Activated CD4-positive, alpha-beta memory T cell treated with anti-CD3 and anti-CD28 coated beads, Interleukin-2, amount 10 ng/mL, durations not matched to agents 7 days and 5 days (primary cell): ENCODE measurements around the gene STK25. TPM values are rescaled to one million over a fixed set of nuclear protein-coding genes. Genes with fewer than 3 reads are reported as not detected.
A peak's percentile ranks its signal among the peaks of the same experiment; 100 is the strongest.
"Not testable (repeated sequence)": the region's sequence is repeated elsewhere in the genome, so short reads cannot be mapped to it uniquely, and the experiment has no call there.

Experiments
- CTCF ChIA-PET: fragments of 350-600 bp; sonication (Branson Sonifier 250); formaldehyde crosslinking; loops from one replicate; lab custom pipeline; 2021; ENCODE audit warnings: antibody characterized with exemption, inconsistent platforms; lab: Charles Lee
- POLR2A ChIA-PET: fragments of 350-600 bp; sonication (Branson Sonifier 250); formaldehyde crosslinking; loops from one replicate; lab custom pipeline; 2021; ENCODE audit warnings: antibody characterized with exemption; lab: Charles Lee
- DNase-seq: peaks from one replicate; pipeline ENCODE4 v3.0.0-alpha.2; 2020
- H3K27ac Mint-ChIP-seq: one replicate; pipeline ENCODE4 v1.8.0; 2021; ENCODE audit warnings: mild to moderate bottlenecking, mixed read lengths
- H3K27me3 Mint-ChIP-seq: one replicate; pipeline ENCODE4 v1.8.0; 2021; ENCODE audit warnings: mixed read lengths
- H3K36me3 Mint-ChIP-seq: one replicate; pipeline ENCODE4 v1.8.0; 2021; ENCODE audit warnings: low read depth, mixed read lengths
- H3K4me1 Mint-ChIP-seq: one replicate; pipeline ENCODE4 v1.8.0; 2021; ENCODE audit warnings: mixed read lengths
- H3K4me3 Mint-ChIP-seq: one replicate; pipeline ENCODE4 v1.8.0; 2021; ENCODE audit warnings: mild to moderate bottlenecking, mixed read lengths
- H3K9me3 Mint-ChIP-seq: one replicate; pipeline ENCODE4 v1.8.0; 2021; ENCODE audit warnings: mixed read lengths
- total RNA-seq, 2 experiments: library from RNA; stranded (reverse); gene quantifications; one replicate each; pipeline ENCODE4 v1.2.3, GENCODE V29; 2021

The STK25 gene
- total RNA-seq, 2 experiments from 2014 or later, result 98.8 to 108 TPM

DNA sequence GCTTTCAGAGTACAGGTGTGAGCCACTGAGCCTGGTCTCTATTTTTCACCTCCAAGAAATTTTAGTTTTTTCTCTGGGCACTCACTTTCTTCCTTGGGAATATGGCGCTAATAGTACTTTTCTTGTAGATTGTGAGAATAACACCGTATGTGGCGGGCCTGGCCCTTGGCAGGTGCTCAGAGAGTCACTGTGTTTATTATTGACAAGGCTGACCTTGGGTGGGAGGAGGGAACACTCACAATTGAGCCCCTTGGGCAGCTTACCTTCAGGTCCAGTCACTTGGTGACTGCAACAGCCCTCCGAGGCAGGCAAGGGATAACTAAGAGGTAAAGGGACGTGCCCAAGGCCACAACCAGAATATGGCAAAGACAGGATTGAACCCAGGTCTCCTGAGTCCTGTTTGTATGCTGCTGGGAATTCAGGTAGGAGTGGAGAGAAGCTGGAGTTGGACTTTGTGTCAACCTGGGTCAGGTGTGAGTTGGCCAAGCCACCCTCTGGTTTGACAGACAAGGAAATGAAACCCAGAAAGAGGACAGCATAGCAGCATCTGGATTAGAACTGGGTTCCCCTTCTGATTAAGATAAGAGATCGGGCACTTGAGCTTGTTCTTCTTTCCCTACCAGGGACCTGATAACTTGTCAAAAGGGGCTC, 2.8 kb upstream of the STK25 start:
- Mint-ChIP-seq H3K9me3 (no peaks in the 10 kb centered on the region), H3K4me1 (peaks cover 30% of the 10 kb centered on the region), H3K36me3 (peaks cover 3% of the 10 kb centered on the region), H3K27ac (no peak overlapping the region), H3K27me3 (no peaks in the 10 kb centered on the region), H3K4me3 (no peak overlapping the region)
- no peak for DNase-seq
- ChIA-PET POLR2A (interaction anchor here (0.7 to 1.2 kb wide), 2 partner anchors 111 to 195 kb away, joined by 3 read pairs; partner anchors contain the start of genes HDLBP and SEPTIN2), CTCF (no interaction called here)

- peak overlapping the region; percentile 74 for H3K4me3 Mint-ChIP-seq
- CTCF ChIA-PET, result no interaction called here
- POLR2A ChIA-PET, result interaction anchor here (0.6 kb wide), 1 partner anchor 134 kb away, joined by 3 read pairs; no protein-coding TSS in a partner anchor
Observed at GRCh38 chr2:241509155-241509784, 886 bp upstream of the STK25 start.

GRCh38 chr2:241507430-241508239, 749 bp downstream of the STK25 start:
- no peak overlapping the region for H3K27ac Mint-ChIP-seq
- no peaks in the 10 kb centered on the region for H3K27me3 Mint-ChIP-seq
- ChIA-PET POLR2A (interaction anchor here (0.5 to 0.8 kb wide), 2 partner anchors 136 to 921 kb away, joined by 3 read pairs; partner anchors contain the start of gene CAPN10), CTCF (no interaction called here)
- peak overlapping the region; percentile 77 for H3K4me3 Mint-ChIP-seq
- DNase-seq, result peak; percentile 38
- no peaks in the 10 kb centered on the region for H3K9me3 Mint-ChIP-seq
- peaks cover 3% of the 10 kb centered on the region for H3K36me3 Mint-ChIP-seq
- H3K4me1 Mint-ChIP-seq, result peaks cover 20% of the 10 kb centered on the region

More at GRCh38 chr2:241509155-241509784, 886 bp upstream of the STK25 start:
- H3K27ac Mint-ChIP-seq, result no peak overlapping the region
- no peaks in the 10 kb centered on the region for H3K9me3 Mint-ChIP-seq
- peaks cover 20% of the 10 kb centered on the region for H3K4me1 Mint-ChIP-seq
- peaks cover 3% of the 10 kb centered on the region for H3K36me3 Mint-ChIP-seq
- H3K27me3 Mint-ChIP-seq, result no peaks in the 10 kb centered on the region
- no peak for DNase-seq

DNA sequence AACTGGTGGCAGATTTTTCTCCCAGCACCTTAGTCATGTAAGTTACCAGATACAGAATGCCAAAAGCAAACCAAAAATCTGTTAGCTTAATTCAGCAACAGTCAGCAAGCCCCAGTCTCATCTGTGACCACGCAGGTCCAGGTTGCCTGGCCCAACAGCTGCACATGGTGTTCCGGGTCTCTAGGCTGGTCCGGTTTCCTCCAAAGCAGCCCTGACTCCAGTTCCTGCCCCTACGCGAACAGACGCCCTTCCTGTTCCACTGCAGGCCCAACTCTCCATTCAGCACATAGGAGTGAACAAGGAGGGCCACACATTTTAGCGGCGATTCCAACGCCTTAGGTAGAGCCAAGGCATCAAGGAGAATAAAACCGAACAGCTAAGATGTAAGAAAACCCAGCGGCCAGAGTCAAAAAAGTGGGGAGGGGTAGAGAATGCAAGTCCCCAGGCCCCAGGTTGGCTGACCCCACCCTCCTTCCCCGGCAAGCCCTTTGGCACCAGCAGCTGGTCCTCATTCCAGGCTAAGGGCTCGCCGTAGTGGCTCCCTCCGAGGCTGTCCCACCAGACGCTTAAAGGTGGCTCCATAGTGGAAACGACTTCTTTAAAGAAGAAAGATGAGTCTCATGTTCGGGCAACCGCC, 1.5 kb downstream of the STK25 start:
- H3K4me3 Mint-ChIP-seq, result peak overlapping the region; percentile 77
- H3K9me3 Mint-ChIP-seq, result no peaks in the 10 kb centered on the region
- CTCF ChIA-PET, result no interaction called here
- H3K36me3 Mint-ChIP-seq, result peaks cover 3% of the 10 kb centered on the region
- DNase-seq, result no peak
- no peaks in the 10 kb centered on the region for H3K27me3 Mint-ChIP-seq
- peaks cover 20% of the 10 kb centered on the region for H3K4me1 Mint-ChIP-seq
- POLR2A ChIA-PET, result interaction anchor here (1.3 kb wide), 1 partner anchor 179 kb away, joined by 3 read pairs; the partner anchor contains the start of gene DTYMK
- no peak overlapping the region for H3K27ac Mint-ChIP-seq

GRCh38 chr2:241506317-241506716, 2.1 kb downstream of the STK25 start:
- H3K27me3 Mint-ChIP-seq, CTCF ChIA-PET, H3K9me3 Mint-ChIP-seq, H3K36me3 Mint-ChIP-seq, H3K27ac Mint-ChIP-seq, DNase-seq, H3K4me3 Mint-ChIP-seq: not testable (repeated sequence)
- H3K4me1 Mint-ChIP-seq, result peaks cover 20% of the 10 kb centered on the region
- POLR2A ChIA-PET, result interaction anchor here (1.3 kb wide), 1 partner anchor 180 kb away, joined by 3 read pairs; the partner anchor contains the start of gene DTYMK

GRCh38 chr2:241505781-241506201, 2.6 kb downstream of the STK25 start:
- CTCF ChIA-PET, result no interaction called here
- POLR2A ChIA-PET, result interaction anchor here (1.3 kb wide), 1 partner anchor 181 kb away, joined by 3 read pairs; the partner anchor contains the start of gene DTYMK
- Mint-ChIP-seq H3K4me1 (peaks cover 20% of the 10 kb centered on the region), H3K27me3 (no peaks in the 10 kb centered on the region), H3K36me3 (peaks cover 5% of the 10 kb centered on the region), H3K4me3 (no peak overlapping the region), H3K9me3 (no peaks in the 10 kb centered on the region), H3K27ac (no peak overlapping the region)
- DNase-seq, result no peak

DNA sequence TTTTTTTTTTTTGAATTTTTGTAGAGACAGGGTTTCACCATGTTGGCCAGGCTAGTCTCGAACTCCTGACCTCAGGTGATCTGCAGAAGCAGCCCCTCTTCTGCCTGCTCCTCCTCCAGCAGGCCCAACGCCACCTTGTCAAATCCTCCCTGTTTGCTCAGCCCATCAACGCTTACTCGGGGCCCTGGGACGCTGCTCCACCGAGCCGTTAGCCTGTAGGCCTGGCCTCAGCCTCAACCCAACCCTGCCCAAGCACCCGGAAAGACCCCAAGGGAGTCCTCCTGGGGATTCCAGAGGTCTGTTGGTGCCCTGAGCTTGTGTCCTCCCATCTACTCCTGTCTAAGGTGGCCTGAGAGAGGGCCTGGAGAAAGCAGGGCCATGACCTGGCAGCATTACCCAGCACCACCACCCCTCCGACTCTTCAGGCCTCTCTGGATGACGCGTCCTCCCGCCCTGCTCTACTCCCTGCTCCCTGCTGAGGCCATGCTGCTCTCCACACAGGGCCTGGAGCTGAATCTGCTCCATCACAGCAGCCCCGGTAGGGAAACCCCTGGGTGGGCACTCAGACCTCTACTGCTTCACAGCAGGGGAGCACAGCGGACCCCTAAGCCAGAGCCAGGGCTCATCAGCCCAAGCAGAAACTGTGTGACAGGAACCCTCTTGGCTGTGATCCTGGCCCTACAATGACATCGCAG, 3.2 kb downstream of the STK25 start:
- ChIA-PET CTCF (no interaction called here), POLR2A (no interaction called here)
- H3K9me3 Mint-ChIP-seq, result no peaks in the 10 kb centered on the region
- no peak overlapping the region for H3K4me3 Mint-ChIP-seq
- H3K27ac Mint-ChIP-seq, result no peak overlapping the region
- no peak for DNase-seq
- H3K36me3 Mint-ChIP-seq, result peaks cover 6% of the 10 kb centered on the region
- H3K4me1 Mint-ChIP-seq, result peaks cover 20% of the 10 kb centered on the region
- no peaks in the 10 kb centered on the region for H3K27me3 Mint-ChIP-seq

DNA sequence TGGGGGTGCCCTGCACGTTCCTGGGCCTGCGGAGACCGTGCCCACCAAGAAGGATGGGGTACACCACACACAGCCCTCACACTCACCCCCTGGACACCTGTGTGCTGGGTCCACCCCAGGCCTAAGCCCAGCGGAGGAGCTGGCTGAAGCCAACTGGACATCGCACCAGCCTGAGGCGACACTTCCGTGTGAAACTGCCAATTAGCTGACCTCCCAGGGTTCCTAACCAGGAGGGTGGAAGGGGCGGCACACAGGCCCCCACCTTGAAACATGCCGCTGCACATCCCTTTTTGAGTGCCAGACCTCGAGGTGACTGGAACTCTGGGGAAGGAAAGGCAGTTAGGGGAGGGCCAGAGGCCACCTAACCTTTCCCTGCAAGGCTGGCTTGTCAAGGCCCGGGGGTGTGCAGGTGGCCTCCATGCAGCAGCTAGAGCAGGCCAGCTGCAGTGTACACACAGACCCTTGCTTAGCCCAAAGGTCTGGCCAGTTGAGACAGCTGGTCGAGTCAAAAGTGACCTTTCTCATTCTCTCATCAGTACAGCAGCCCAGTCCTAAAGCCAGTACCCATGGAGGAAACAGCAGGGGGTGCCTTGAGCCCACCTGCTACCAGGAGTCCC, 4.5 kb downstream of the STK25 start:
- peaks cover 12% of the 10 kb centered on the region for H3K4me1 Mint-ChIP-seq
- H3K4me3 Mint-ChIP-seq, result no peak overlapping the region
- CTCF ChIA-PET, result no interaction called here
- POLR2A ChIA-PET, result interaction anchor here (1.2 kb wide), 1 partner anchor 60 kb away, joined by 4 read pairs; no protein-coding TSS in a partner anchor
- H3K27ac Mint-ChIP-seq, result no peak overlapping the region
- H3K36me3 Mint-ChIP-seq, result peaks cover 6% of the 10 kb centered on the region
- DNase-seq, result no peak
- H3K27me3 Mint-ChIP-seq, result no peaks in the 10 kb centered on the region
- no peaks in the 10 kb centered on the region for H3K9me3 Mint-ChIP-seq

GRCh38 chr2:241502281-241502680, 6.1 kb downstream of the STK25 start:
- Mint-ChIP-seq H3K27me3 (no peaks in the 10 kb centered on the region), H3K4me3 (no peak overlapping the region), H3K9me3 (no peaks in the 10 kb centered on the region), H3K36me3 (peaks cover 3% of the 10 kb centered on the region), H3K27ac (no peak overlapping the region), H3K4me1 (peaks cover 7% of the 10 kb centered on the region)
- DNase-seq, result no peak
- CTCF ChIA-PET, result no interaction called here
- POLR2A ChIA-PET, result no interaction called here

- ChIA-PET CTCF (no interaction called here), POLR2A (no interaction called here)
- Mint-ChIP-seq H3K27me3 (no peaks in the 10 kb centered on the region), H3K27ac (no peak overlapping the region), H3K4me3 (no peak overlapping the region), H3K36me3 (peaks cover 3% of the 10 kb centered on the region), H3K9me3 (no peaks in the 10 kb centered on the region), H3K4me1 (no peaks in the 10 kb centered on the region)
- DNase-seq, result no peak
Observed at GRCh38 chr2:241501551-241501950, 6.8 kb downstream of the STK25 start.

GRCh38 chr2:241501099-241501541, 7.3 kb downstream of the STK25 start:
- Mint-ChIP-seq H3K36me3 (peaks cover 3% of the 10 kb centered on the region), H3K4me3 (no peak overlapping the region), H3K4me1 (no peaks in the 10 kb centered on the region), H3K27me3 (no peaks in the 10 kb centered on the region), H3K27ac (no peak overlapping the region), H3K9me3 (no peaks in the 10 kb centered on the region)
- DNase-seq, result no peak
- ChIA-PET CTCF (no interaction called here), POLR2A (no interaction called here)
